Trophoblast cell (in vitro differentiated cells and primary cell): Measurements from ENCODE around the gene ZSCAN25.

Experiments
- DNase-seq, 2 donors: peaks; one replicate each; pipeline ENCODE4 v3.0.0-alpha.2; 2016
- H2AFZ ChIP-seq: 2 replicates; pipeline ENCODE4 v1.6.1; 2013; ENCODE audit warnings: low read length, moderate library complexity, mild to moderate bottlenecking; ENCODE audit not compliant: insufficient read depth, poor library complexity
- H2AK5ac ChIP-seq: 2 replicates; pipeline ENCODE4 v1.6.1; 2013; ENCODE audit warnings: mild to moderate bottlenecking, low read length
- H2BK120ac ChIP-seq: 2 replicates; pipeline ENCODE4 v1.6.1; 2013; ENCODE audit warnings: low read length, mild to moderate bottlenecking, moderate library complexity; ENCODE audit not compliant: insufficient read depth, poor library complexity
- H2BK12ac ChIP-seq: 2 replicates; pipeline ENCODE4 v1.6.1; 2013; ENCODE audit warnings: mild to moderate bottlenecking, low read length, moderate library complexity
- H2BK5ac ChIP-seq: 2 replicates; pipeline ENCODE4 v1.6.1; 2013; ENCODE audit warnings: low read length, low read depth, moderate library complexity, mild to moderate bottlenecking; ENCODE audit not compliant: poor library complexity
- H3K14ac ChIP-seq: 2 replicates; pipeline ENCODE4 v1.6.1; 2013; ENCODE audit warnings: mild to moderate bottlenecking, low read length
- H3K18ac ChIP-seq: 2 replicates; pipeline ENCODE4 v1.6.1; 2013; ENCODE audit warnings: mild to moderate bottlenecking, low read length
- H3K23ac ChIP-seq: 2 replicates; pipeline ENCODE4 v1.6.1; 2013; ENCODE audit warnings: low read length
- H3K27ac ChIP-seq: 2 replicates; pipeline ENCODE4 v1.5.1; 2013; ENCODE audit warnings: low read depth, mild to moderate bottlenecking, inconsistent platforms, low read length, moderate library complexity
- H3K27me3 ChIP-seq: 2 replicates; pipeline ENCODE4 v1.6.1; 2013; ENCODE audit warnings: inconsistent platforms, mild to moderate bottlenecking, low read length, moderate library complexity; ENCODE audit not compliant: insufficient read depth
- H3K36me3 ChIP-seq, 2 experiments: 1 replicate in 1 of 2; 2 replicates in 1 of 2; pipeline ENCODE4 v1.6.1; 2013; ENCODE audit warnings: low read length in 2 of 2, mild to moderate bottlenecking in 2 of 2, moderate library complexity in 1 of 2; ENCODE audit not compliant: insufficient read depth in 2 of 2, control insufficient read depth in 1 of 2
- H3K4ac ChIP-seq: 2 replicates; pipeline ENCODE4 v1.6.1; 2013; ENCODE audit warnings: low read depth, mild to moderate bottlenecking, low read length, moderate library complexity
- H3K4me1 ChIP-seq, 2 experiments: 1 replicate in 1 of 2; 2 replicates in 1 of 2; pipeline ENCODE4 v1.6.1; 2013; ENCODE audit warnings: low read length in 2 of 2, mild to moderate bottlenecking in 2 of 2, moderate library complexity in 1 of 2; ENCODE audit not compliant: insufficient read depth in 2 of 2, control insufficient read depth in 1 of 2
- H3K4me2 ChIP-seq: 2 replicates; pipeline ENCODE4 v1.6.1; 2013; ENCODE audit warnings: inconsistent platforms, mild to moderate bottlenecking, low read length, moderate library complexity
- H3K4me3 ChIP-seq: 2 replicates; pipeline ENCODE4 v1.5.1; 2013; ENCODE audit warnings: mild to moderate bottlenecking, low read depth, low read length, inconsistent platforms
- H3K79me1 ChIP-seq: one replicate; pipeline ENCODE4 v1.6.1; 2013; ENCODE audit warnings: low read length
- H3K79me2 ChIP-seq: 2 replicates; pipeline ENCODE4 v1.6.1; 2013; ENCODE audit warnings: low read length, mild to moderate bottlenecking; ENCODE audit not compliant: control insufficient read depth, insufficient read depth, poor library complexity
- H3K9ac ChIP-seq: 2 replicates; pipeline ENCODE4 v1.6.1; 2013; ENCODE audit warnings: mild to moderate bottlenecking, low read length
- H3K9me3 ChIP-seq: 2 replicates; pipeline ENCODE4 v1.6.1; 2013; ENCODE audit warnings: low read depth, mild to moderate bottlenecking, control low read depth, inconsistent platforms, low read length; ENCODE audit not compliant: insufficient read depth
- H4K12ac ChIP-seq: 2 replicates; pipeline ENCODE4 v1.6.1; 2013; ENCODE audit warnings: low read depth, mild to moderate bottlenecking, low read length, moderate library complexity
- H4K8ac ChIP-seq: 2 replicates; pipeline ENCODE4 v1.6.1; 2013; ENCODE audit warnings: low read depth, mild to moderate bottlenecking, low read length, moderate library complexity
- H4K91ac ChIP-seq: one replicate; pipeline ENCODE4 v1.6.1; 2013; ENCODE audit warnings: low read depth, mild to moderate bottlenecking, low read length, moderate library complexity
- WGBS: extraction: QIAGEN DNeasy Blood & Tissue Kit; methylation state at CpG from one replicate; pipeline ENCODE4 v1.1.7; 2013; ENCODE audit warnings: missing lambda C conversion rate; ENCODE audit not compliant: insufficient read length, insufficient coverage; ENCODE audit errors: extremely low coverage; 5-methylcytosine and 5-hydroxymethylcytosine counted together

The ZSCAN25 gene

GRCh38 chr7:99639267-99639666, 22.5 kb downstream of the ZSCAN25 start:
- H3K14ac ChIP-seq: no peak overlapping the region
- peaks cover 4 to 6% of the 10 kb centered on the region in 2 experiments for H3K36me3 ChIP-seq
- no peak overlapping the region for H3K4me3 ChIP-seq
- H3K79me2 ChIP-seq: no peaks in the 10 kb centered on the region
- H3K23ac ChIP-seq: no peak overlapping the region
- no peaks in the 10 kb centered on the region for H3K27me3 ChIP-seq
- H2BK120ac ChIP-seq: no peak overlapping the region
- H2AK5ac ChIP-seq: no peak overlapping the region
- no peak overlapping the region for H2BK12ac ChIP-seq
- no peak for DNase-seq
- no peak overlapping the region for H3K9ac ChIP-seq
- H2BK5ac ChIP-seq: no peak overlapping the region
- no peaks in the 10 kb centered on the region for H3K9me3 ChIP-seq
- no peaks in the 10 kb centered on the region for H3K4me1 ChIP-seq
- H3K79me1 ChIP-seq: no peaks in the 10 kb centered on the region
- no peak overlapping the region for H4K91ac ChIP-seq
- H3K27ac ChIP-seq: no peak overlapping the region
- H3K4ac ChIP-seq: no peak overlapping the region
- no peak overlapping the region for H3K4me2 ChIP-seq
- H4K12ac ChIP-seq: no peak overlapping the region
- H2AFZ ChIP-seq: no peak overlapping the region
- H3K18ac ChIP-seq: no peak overlapping the region
- no peak overlapping the region for H4K8ac ChIP-seq

- H3K27ac ChIP-seq: no peak overlapping the region
- H3K9me3 ChIP-seq: no peaks in the 10 kb centered on the region
- no peaks in the 10 kb centered on the region for H3K79me2 ChIP-seq
- no peak overlapping the region for H2BK12ac ChIP-seq
- no peak overlapping the region for H3K4me2 ChIP-seq
- H3K79me1 ChIP-seq: no peaks in the 10 kb centered on the region
- H4K91ac ChIP-seq: no peak overlapping the region
- no peak overlapping the region for H2BK5ac ChIP-seq
- H2AK5ac ChIP-seq: no peak overlapping the region
- no peaks in the 10 kb centered on the region for H3K27me3 ChIP-seq
- H4K8ac ChIP-seq: no peak overlapping the region
- no peak overlapping the region for H3K9ac ChIP-seq
- no peak overlapping the region for H4K12ac ChIP-seq
- no peak overlapping the region for H3K4me3 ChIP-seq
- H3K23ac ChIP-seq: no peak overlapping the region
- no peaks in the 10 kb centered on the region for H3K4me1 ChIP-seq
- WGBS: no CpG with 5 or more reads among the region's 1 CpG
- no peak overlapping the region for H2AFZ ChIP-seq
- H3K36me3 ChIP-seq: peaks cover 6 to 7% of the 10 kb centered on the region in 2 experiments
- H3K18ac ChIP-seq: no peak overlapping the region
- no peak overlapping the region for H3K14ac ChIP-seq
- no peak for DNase-seq
- no peak overlapping the region for H3K4ac ChIP-seq
- H2BK120ac ChIP-seq: no peak overlapping the region
Observed at GRCh38 chr7:99642027-99642426, 25.3 kb downstream of the ZSCAN25 start.

GRCh38 chr7:99643464-99643863, 26.7 kb downstream of the ZSCAN25 start:
- Histone ChIP-seq H3K27me3 (no peaks in the 10 kb centered on the region), H2AK5ac (no peak overlapping the region), H3K18ac (no peak overlapping the region), H4K8ac (no peak overlapping the region), H2BK12ac (no peak overlapping the region), H2AFZ (no peak overlapping the region), H4K91ac (no peak overlapping the region), H3K4me1 (no peaks in the 10 kb centered on the region), H3K79me2 (no peaks in the 10 kb centered on the region), H3K14ac (no peak overlapping the region), H3K27ac (no peak overlapping the region), H4K12ac (no peak overlapping the region), H3K79me1 (no peaks in the 10 kb centered on the region), H2BK120ac (no peak overlapping the region), H3K36me3 (peaks cover 3 to 6% of the 10 kb centered on the region in 2 experiments), H3K4me2 (no peak overlapping the region), H2BK5ac (no peak overlapping the region), H3K23ac (no peak overlapping the region), H3K4ac (no peak overlapping the region), H3K4me3 (no peak overlapping the region), H3K9me3 (no peaks in the 10 kb centered on the region), H3K9ac (no peak overlapping the region)
- WGBS: no CpG with 5 or more reads among the region's 2 CpGs
- DNase-seq: no peak

- H2AK5ac ChIP-seq: no peak overlapping the region
- H3K79me2 ChIP-seq: no peaks in the 10 kb centered on the region
- no peak overlapping the region for H4K12ac ChIP-seq
- H3K9me3 ChIP-seq: no peaks in the 10 kb centered on the region
- H3K79me1 ChIP-seq: no peaks in the 10 kb centered on the region
- no peak overlapping the region for H2AFZ ChIP-seq
- no peak overlapping the region for H2BK12ac ChIP-seq
- no peak overlapping the region for H3K4ac ChIP-seq
- no peaks in the 10 kb centered on the region for H3K4me1 ChIP-seq
- no peak overlapping the region for H3K4me3 ChIP-seq
- H3K27me3 ChIP-seq: no peaks in the 10 kb centered on the region
- no peak overlapping the region for H3K23ac ChIP-seq
- H4K8ac ChIP-seq: no peak overlapping the region
- H3K27ac ChIP-seq: no peak overlapping the region
- H3K9ac ChIP-seq: no peak overlapping the region
- no peak overlapping the region for H3K14ac ChIP-seq
- no peak overlapping the region for H4K91ac ChIP-seq
- no peak for DNase-seq
- H2BK120ac ChIP-seq: no peak overlapping the region
- H3K18ac ChIP-seq: no peak overlapping the region
- no peak overlapping the region for H3K4me2 ChIP-seq
- no CpG with 5 or more reads among the region's 3 CpGs for WGBS
- H3K36me3 ChIP-seq: peaks cover 0 to 3% of the 10 kb centered on the region in 2 experiments
- H2BK5ac ChIP-seq: no peak overlapping the region
Observed at GRCh38 chr7:99644431-99644830, 27.7 kb downstream of the ZSCAN25 start.
